GM15510 (cell line): ENCODE measurements around the gene UBL3.

Source experiments
- POLR2A ChIP-seq: IDR thresholded peaks from 3 replicates; pipeline ENCODE4 v1.6.1; 2011; ENCODE audit warnings: borderline replicate concordance; ENCODE audit not compliant: insufficient read length; ENCODE audit errors: extremely low read depth

The UBL3 gene

GRCh38 chr13:29758531-29759114 is 91.8 kb downstream of the UBL3 start:
- TF ChIP-seq POLR2A: no peak

GRCh38 chr13:29756506-29756905 is 93.9 kb downstream of the UBL3 start:
- no peak for TF ChIP-seq POLR2A

- TF ChIP-seq POLR2A: no peak
Observed at GRCh38 chr13:29754473-29754806, 96.0 kb downstream of the UBL3 start.

- TF ChIP-seq POLR2A: no peak
Observed at GRCh38 chr13:29753618-29754472, 96.6 kb downstream of the UBL3 start.

GRCh38 chr13:29752175-29752574 is 98.2 kb downstream of the UBL3 start:
- TF ChIP-seq POLR2A: no peak

GRCh38 chr13:29750183-29750530 is 100.3 kb downstream of the UBL3 start:
- no peak for TF ChIP-seq POLR2A

GRCh38 chr13:29749401-29750182 is 100.8 kb downstream of the UBL3 start:
- no peak for TF ChIP-seq POLR2A

GRCh38 chr13:29748097-29748496 is 102.3 kb downstream of the UBL3 start:
- TF ChIP-seq POLR2A: no peak

GRCh38 chr13:29746148-29746677 is 104.2 kb downstream of the UBL3 start:
- no peak for TF ChIP-seq POLR2A

GRCh38 chr13:29745704-29746103 is 104.7 kb downstream of the UBL3 start:
- no peak for TF ChIP-seq POLR2A

GRCh38 chr13:29743201-29743786 is 107.1 kb downstream of the UBL3 start:
- TF ChIP-seq POLR2A: no peak

GRCh38 chr13:29740961-29741360 is 109.5 kb downstream of the UBL3 start:
- TF ChIP-seq POLR2A: no peak

- no peak for TF ChIP-seq POLR2A
Observed at GRCh38 chr13:29737061-29737460, 113.4 kb downstream of the UBL3 start.

- no peak for TF ChIP-seq POLR2A
Observed at GRCh38 chr13:29733147-29733611, 117.2 kb downstream of the UBL3 start.

GRCh38 chr13:29730253-29730652 is 120.2 kb downstream of the UBL3 start:
- TF ChIP-seq POLR2A: no peak

GRCh38 chr13:29722415-29722814 is 128.0 kb downstream of the UBL3 start:
- no peak for TF ChIP-seq POLR2A

- TF ChIP-seq POLR2A: no peak
Observed at GRCh38 chr13:29721766-29722165, 128.7 kb downstream of the UBL3 start.
